ENCODE results near the gene KIF4B. TPM values are rescaled to one million over a fixed set of nuclear protein-coding genes. Genes with fewer than 3 reads are reported as not detected.
A peak's percentile ranks its signal among the peaks of the same experiment; 100 is the strongest.

Gene KIF4B
- total and polyA plus RNA-seq, 2 experiments from 2014 or later: 0.05 to 0.10 TPM

GRCh38 chr5:154967421-154968024 lies 46.0 kb upstream of the KIF4B start:
- Histone ChIP-seq H3K4me2 (no peak overlapping the region), H3K36me3 (replicated peaks; ENCODE audit: insufficient read depth, low read depth) (no peaks in the 10 kb centered on the region), H3K9me3 (ENCODE audit: low read depth) (no peaks in the 10 kb centered on the region), H3K4me1 (ENCODE audit: insufficient read depth) (no peaks in the 10 kb centered on the region), H3K79me2 (no peaks in the 10 kb centered on the region), H3K4me3 (no peak overlapping the region), H2AFZ (no peak overlapping the region), H3K27ac (no peak overlapping the region), H3K9me2 (replicated peaks; ENCODE audit: insufficient read depth) (no peaks in the 10 kb centered on the region), H3K27me3 (no peaks in the 10 kb centered on the region), H4K20me1 (ENCODE audit: insufficient read depth, poor library complexity, severe bottlenecking) (no peaks in the 10 kb centered on the region)
- DNase-seq (ENCODE audit: low spot score): peak; percentile 10
- WGBS (ENCODE audit: low lambda C conversion rate, missing lambda C conversion rate): 76% methylated on average over 5 of the region's 5 CpGs
- no peak for TF ChIP-seq EZH2phosphoT487 (IDR thresholded peaks at IDR 0.05; ENCODE audit: low read depth, severe bottlenecking, unreplicated experiment)
- TF ChIP-seq CTCF (IDR thresholded peaks at IDR 0.05; ENCODE audit: poor library complexity): peak; percentile 56

- Histone ChIP-seq H3K27ac (no peak overlapping the region), H4K20me1 (ENCODE audit: insufficient read depth, poor library complexity, severe bottlenecking) (no peaks in the 10 kb centered on the region), H3K4me2 (no peak overlapping the region), H3K9me2 (replicated peaks; ENCODE audit: insufficient read depth) (no peaks in the 10 kb centered on the region), H2AFZ (no peak overlapping the region), H3K79me2 (no peaks in the 10 kb centered on the region), H3K36me3 (replicated peaks; ENCODE audit: insufficient read depth, low read depth) (no peaks in the 10 kb centered on the region), H3K4me1 (ENCODE audit: insufficient read depth) (no peaks in the 10 kb centered on the region), H3K9me3 (ENCODE audit: low read depth) (no peaks in the 10 kb centered on the region), H3K4me3 (no peak overlapping the region), H3K27me3 (no peaks in the 10 kb centered on the region)
- TF ChIP-seq EZH2 (IDR thresholded peaks at IDR 0.05; ENCODE audit: borderline replicate concordance) (no peak), CTCF (IDR thresholded peaks at IDR 0.05; ENCODE audit: poor library complexity) (no peak), EZH2phosphoT487 (IDR thresholded peaks at IDR 0.05; ENCODE audit: low read depth, severe bottlenecking, unreplicated experiment) (no peak)
- DNase-seq (ENCODE audit: low spot score): no peak
- 92% methylated on average over 5 of the region's 5 CpGs for WGBS (ENCODE audit: low lambda C conversion rate, missing lambda C conversion rate)
These were observed 44.6 kb upstream of the KIF4B start for GRCh38 chr5:154968953-154969352.

GRCh38 chr5:154970759-154971158 lies 42.8 kb upstream of the KIF4B start:
- Histone ChIP-seq H3K4me3 (no peak overlapping the region), H3K27me3 (no peaks in the 10 kb centered on the region), H4K20me1 (ENCODE audit: insufficient read depth, poor library complexity, severe bottlenecking) (no peaks in the 10 kb centered on the region), H3K4me1 (ENCODE audit: insufficient read depth) (no peaks in the 10 kb centered on the region), H3K79me2 (no peaks in the 10 kb centered on the region), H3K9me3 (ENCODE audit: low read depth) (no peaks in the 10 kb centered on the region), H3K4me2 (no peak overlapping the region), H2AFZ (no peak overlapping the region), H3K27ac (no peak overlapping the region), H3K9me2 (replicated peaks; ENCODE audit: insufficient read depth) (no peaks in the 10 kb centered on the region), H3K36me3 (replicated peaks; ENCODE audit: insufficient read depth, low read depth) (no peaks in the 10 kb centered on the region)
- DNase-seq (ENCODE audit: low spot score): peak; percentile 45
- TF ChIP-seq EZH2 (IDR thresholded peaks at IDR 0.05; ENCODE audit: borderline replicate concordance) (no peak), EZH2phosphoT487 (IDR thresholded peaks at IDR 0.05; ENCODE audit: low read depth, severe bottlenecking, unreplicated experiment) (no peak), CTCF (IDR thresholded peaks at IDR 0.05; ENCODE audit: poor library complexity) (no peak)

- H3K27ac ChIP-seq: no peak overlapping the region
- no peaks in the 10 kb centered on the region for H3K9me2 ChIP-seq (replicated peaks; ENCODE audit: insufficient read depth)
- H3K9me3 ChIP-seq (ENCODE audit: low read depth): no peaks in the 10 kb centered on the region
- H3K4me2 ChIP-seq: no peak overlapping the region
- no peaks in the 10 kb centered on the region for H4K20me1 ChIP-seq (ENCODE audit: insufficient read depth, poor library complexity, severe bottlenecking)
- no peak overlapping the region for H3K4me3 ChIP-seq
- no peak for TF ChIP-seq CTCF (IDR thresholded peaks at IDR 0.05; ENCODE audit: poor library complexity)
- TF ChIP-seq EZH2 (IDR thresholded peaks at IDR 0.05; ENCODE audit: borderline replicate concordance): no peak
- no peak for TF ChIP-seq EZH2phosphoT487 (IDR thresholded peaks at IDR 0.05; ENCODE audit: low read depth, severe bottlenecking, unreplicated experiment)
- H3K79me2 ChIP-seq: no peaks in the 10 kb centered on the region
- H3K4me1 ChIP-seq (ENCODE audit: insufficient read depth): no peaks in the 10 kb centered on the region
- DNase-seq (ENCODE audit: low spot score): no peak
- no peaks in the 10 kb centered on the region for H3K27me3 ChIP-seq
- WGBS (ENCODE audit: low lambda C conversion rate, missing lambda C conversion rate): 91% methylated on average over 2 of the region's 2 CpGs
- no peaks in the 10 kb centered on the region for H3K36me3 ChIP-seq (replicated peaks; ENCODE audit: insufficient read depth, low read depth)
- H2AFZ ChIP-seq: no peak overlapping the region
These were observed 42.1 kb upstream of the KIF4B start for GRCh38 chr5:154971501-154971900.
